H1 (cell line): Measurements from ENCODE around the gene UTS2R. TPM values are rescaled to one million over a fixed set of nuclear protein-coding genes. Genes with fewer than 3 reads are reported as not detected.
A peak's percentile ranks its signal among the peaks of the same experiment; 100 is the strongest.

Source experiments
- CBX5 ChIP-seq: fragments of 300-800, 300-1000 bp; sonication (generic); IDR thresholded peaks from 2 replicates; pipeline ENCODE4 v1.7.1; 2016; ENCODE audit warnings: antibody characterized with exemption, low read length, low read depth
- CHD2 ChIP-seq: IDR thresholded peaks from 2 replicates; pipeline ENCODE4 v1.6.1; 2012; ENCODE audit warnings: low read length, improper control_type of control experiment
- CTBP2 ChIP-seq: IDR thresholded peaks from 2 replicates; pipeline ENCODE4 v1.7.0; 2011; ENCODE audit warnings: borderline replicate concordance, mild to moderate bottlenecking, moderate library complexity, mixed read lengths, low read length; ENCODE audit not compliant: insufficient read depth, insufficient read length
- EZH2 ChIP-seq: fragments of 200-600 bp; sonication (generic); IDR thresholded peaks from 2 replicates; pipeline ENCODE4 v1.7.1; 2012; ENCODE audit warnings: low read depth, mild to moderate bottlenecking, moderate library complexity, low read length, inconsistent platforms; ENCODE audit not compliant: severe bottlenecking
- GTF2F1 ChIP-seq: IDR thresholded peaks from 2 replicates; pipeline ENCODE4 v1.6.1; 2012; ENCODE audit warnings: low read depth, low read length, improper control_type of control experiment, borderline replicate concordance
- HDAC2 ChIP-seq, 2 experiments: fragments of 300-600 bp in 1 of 2; sonication (generic) in 1 of 2; IDR thresholded peaks; 2 replicates each; pipeline ENCODE4 v1.6.1; 2011 to 2012; ENCODE audit warnings: low read depth in 2 of 2, low read length in 2 of 2, mild to moderate bottlenecking in 2 of 2, moderate library complexity in 2 of 2, borderline replicate concordance in 1 of 2, inconsistent platforms in 1 of 2
- MAX ChIP-seq: IDR thresholded peaks from 2 replicates; pipeline ENCODE4 v1.6.1; 2012; ENCODE audit warnings: inconsistent platforms
- NRF1 ChIP-seq: IDR thresholded peaks from 2 replicates; pipeline ENCODE4 v1.6.1; 2011; ENCODE audit warnings: mild to moderate bottlenecking, low read depth, low read length, improper control_type of control experiment
- PHF8 ChIP-seq: fragments of 200-600 bp; sonication (generic); conservative IDR thresholded peaks from 2 replicates; pipeline ENCODE4 v1.7.1; 2012; ENCODE audit warnings: low read depth, mild to moderate bottlenecking, inconsistent platforms, low read length, moderate library complexity
- POLR2A ChIP-seq, 2 experiments: IDR thresholded peaks; 1 replicate in 1 of 2; 2 replicates in 1 of 2; pipeline ENCODE4 v1.6.1; 2011; ENCODE audit warnings: low read depth in 2 of 2, low read length in 2 of 2, mild to moderate bottlenecking in 2 of 2; ENCODE audit errors: control extremely low read depth in 1 of 2
- RFX5 ChIP-seq: IDR thresholded peaks from 2 replicates; pipeline ENCODE4 v1.6.1; 2011; ENCODE audit warnings: low read depth, low read length, improper control_type of control experiment, borderline replicate concordance
- SUZ12 ChIP-seq: fragments of 200-600 bp; sonication (generic); IDR thresholded peaks from 2 replicates; pipeline ENCODE4 v1.6.1; 2012; ENCODE audit warnings: mild to moderate bottlenecking, inconsistent platforms, low read length, moderate library complexity, mixed read lengths
- TBP ChIP-seq: IDR thresholded peaks from 2 replicates; pipeline ENCODE4 v1.6.1; 2011; ENCODE audit warnings: low read depth, low read length, improper control_type of control experiment
- polyA plus RNA-seq, 7 experiments: library from polyadenylated mRNA; depleted of rRNA in 3 of 7; stranded (reverse) in 5 of 7; unstranded in 2 of 7; fragments of >200 nt in 5 of 7; fragments of 200-250 nt in 2 of 7; gene quantifications; 1 replicate in 5 of 7; 2 replicates in 1 of 7; 4 replicates in 1 of 7; pipeline versions ENCODE4 v1.2.1 to v1.2.3, GENCODE V29; 2011 to 2013; ENCODE audit warnings: missing spikeins in 2 of 7, mixed read lengths in 2 of 7
- total RNA-seq: library from RNA; stranded (reverse); fragmentation: NEBNext Ultra II Directional; extraction: Animal tissue kit (Norgen Biotek cat#: 25700); gene quantifications from 2 replicates; pipeline ENCODE4 v1.2.1, GENCODE V29; 2021

Gene UTS2R
- total and polyA plus RNA-seq, 2 of the 8 experiments (the other 6 are each of a cell fraction or from before 2014, with no cell fraction given): 0.27 TPM; not detected in 1

GRCh38 chr17:82333279-82334171 is 38.0 kb upstream of the UTS2R start, which contains the start of gene SECTM1 (continued):
- TF ChIP-seq RFX5 (no peak), NRF1 (no peak), CBX5 (no peak), MAX (peak; percentile 46; the same call in 1 of the 2 replicates), EZH2 (peak; percentile 50), POLR2A (IDR thresholded peaks at IDR 0.05; ENCODE audit: control extremely low read depth in 1 of 2, low read depth in 2 of 2, low read length in 2 of 2) (no peak), CHD2 (no peak), CTBP2 (no peak), TBP (no peak), HDAC2 (IDR thresholded peaks at IDR 0.05; ENCODE audit: borderline replicate concordance in 1 of 2, low read depth in 2 of 2, low read length in 2 of 2) (no peak), GTF2F1 (no peak), SUZ12 (peak; percentile 62; the same call in 1 of the 2 replicates), PHF8 (no peak)
